Nephron (organoid): ENCODE data around the gene LHX2.

Experiments
- H3K27ac Mint-ChIP-seq, 3 experiments: 2 replicates each; pipeline ENCODE4 v1.8.0; 2020; ENCODE audit warnings: mixed read lengths in 3 of 3, mild to moderate bottlenecking in 2 of 3, moderate library complexity in 1 of 3
- H3K27me3 Mint-ChIP-seq: 2 replicates; pipeline ENCODE4 v1.8.0; 2021; ENCODE audit warnings: low read depth, mild to moderate bottlenecking, moderate library complexity, mixed read lengths
- H3K36me3 Mint-ChIP-seq: 2 replicates; pipeline ENCODE4 v1.8.0; 2020; ENCODE audit warnings: low read depth, mixed read lengths
- H3K4me1 Mint-ChIP-seq: 2 replicates; pipeline ENCODE4 v1.8.0; 2020; ENCODE audit warnings: mixed read lengths
- H3K4me3 Mint-ChIP-seq, 3 experiments: 2 replicates each; pipeline ENCODE4 v1.8.0; 2020; ENCODE audit warnings: mild to moderate bottlenecking in 3 of 3, mixed read lengths in 3 of 3, moderate library complexity in 2 of 3
- H3K9me3 Mint-ChIP-seq: 2 replicates; pipeline ENCODE4 v1.8.0; 2020; ENCODE audit warnings: mixed read lengths
- CTCF ChIP-seq, 3 experiments: fragments of 200-600 bp; sonication (generic); IDR thresholded peaks; one replicate each; pipeline ENCODE4 v1.5.0; 2021; ENCODE audit warnings: antibody characterized with exemption in 3 of 3; ENCODE audit not compliant: unreplicated experiment in 3 of 3

Gene LHX2

GRCh38 chr9:124079176-124079925 is 67.8 kb downstream of the LHX2 start:
- Mint-ChIP-seq H3K36me3 (no peaks in the 10 kb centered on the region), H3K27me3 (peaks cover 14% of the 10 kb centered on the region), H3K9me3 (peaks cover 9% of the 10 kb centered on the region), H3K4me3 (no peak overlapping the region), H3K4me1 (peaks cover 10% of the 10 kb centered on the region), H3K27ac (no peak overlapping the region)
- no peak for TF ChIP-seq CTCF (IDR thresholded peaks at IDR 0.05; ENCODE audit: unreplicated experiment in 3 of 3)

- no peak for TF ChIP-seq CTCF (IDR thresholded peaks at IDR 0.05; ENCODE audit: unreplicated experiment in 3 of 3)
- Mint-ChIP-seq H3K36me3 (no peaks in the 10 kb centered on the region), H3K4me1 (peaks cover 10% of the 10 kb centered on the region)
Measured at GRCh38 chr9:124082622-124083021, 71.1 kb downstream of the LHX2 start.

More at GRCh38 chr9:124082622-124083021, 71.1 kb downstream of the LHX2 start:
- H3K4me3 Mint-ChIP-seq = no peak overlapping the region
- H3K27ac Mint-ChIP-seq = no peak overlapping the region
- H3K9me3 Mint-ChIP-seq = peaks cover 9% of the 10 kb centered on the region
- H3K27me3 Mint-ChIP-seq = peaks cover 23% of the 10 kb centered on the region
